Measurements from ENCODE around the gene SLC44A4.

- TF ChIP-seq POLR2A (IDR thresholded peaks at IDR 0.05) (no peak), CTCF (IDR thresholded peaks at IDR 0.05) (no peak), EP300 (IDR thresholded peaks at IDR 0.05) (no peak)
Measured at GRCh38 chr6:31907158-31907813, 28.5 kb upstream of the SLC44A4 start.
